GM23248 (cell line): Measurements from ENCODE around the gene DUXA.

Experiments used
- EZH2 ChIP-seq: fragments of 200-600 bp; sonication (generic); IDR thresholded peaks from 2 replicates; pipeline ENCODE4 v1.6.1; 2018; ENCODE audit warnings: antibody characterized with exemption, mild to moderate bottlenecking; ENCODE audit not compliant: insufficient read depth, poor library complexity, severe bottlenecking
- EZH2phosphoT487 ChIP-seq: fragments of 200-600 bp; sonication (generic); IDR thresholded peaks from 2 replicates; pipeline ENCODE4 v1.6.1; 2018; ENCODE audit warnings: antibody characterized with exemption, moderate library complexity, mild to moderate bottlenecking, low read depth; ENCODE audit not compliant: insufficient read depth

DNA sequence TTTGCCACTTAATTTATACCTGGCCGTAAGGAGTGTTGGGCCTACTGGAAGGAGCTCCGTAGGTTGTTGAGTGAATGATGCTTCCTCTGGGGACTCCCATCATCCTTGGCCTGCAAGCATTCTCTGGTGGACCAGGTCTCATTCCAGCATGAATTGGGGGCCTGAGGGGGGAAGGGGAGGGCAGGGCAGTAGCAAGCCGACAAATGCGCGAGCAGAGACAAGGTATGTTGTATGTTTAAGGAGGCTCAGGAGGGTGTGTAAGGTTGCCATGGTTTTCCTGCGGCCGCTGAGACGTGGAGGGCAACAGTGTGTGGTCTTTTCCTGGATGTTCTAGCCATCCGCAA lies 24.8 kb upstream of the DUXA start:
- TF ChIP-seq EZH2 (no peak), EZH2phosphoT487 (no peak)
